Liver (tissue), 9 donors: ENCODE data around the gene ASPHD1. TPM values are rescaled to one million over a fixed set of nuclear protein-coding genes. Genes with fewer than 3 reads are reported as not detected.

Experiments used
- DNase-seq: peaks from one replicate; pipeline ENCODE4 v3.0.0-alpha.2; 2017; ENCODE audit warnings: low spot score
- H3K27ac ChIP-seq, 2 donors: one replicate each; pipeline ENCODE4 v1.7.0; 2013; ENCODE audit warnings: inconsistent platforms in 2 of 2, low read length in 2 of 2, control low read depth in 1 of 2, low read depth in 1 of 2, mild to moderate bottlenecking in 1 of 2
- H3K27me3 ChIP-seq, 4 donors: one replicate each; pipeline versions ENCODE4 v1.6.1 to v1.7.0; 2013; ENCODE audit warnings: low read length in 3 of 4, inconsistent platforms in 1 of 4, mild to moderate bottlenecking in 1 of 4, moderate library complexity in 1 of 4; ENCODE audit not compliant: control insufficient read depth in 4 of 4, insufficient read depth in 4 of 4
- H3K36me3 ChIP-seq, 4 donors: one replicate each; pipeline versions ENCODE4 v1.6.1 to v1.7.0; 2013; ENCODE audit warnings: low read length in 3 of 4, mild to moderate bottlenecking in 3 of 4, low read depth in 1 of 4, moderate library complexity in 1 of 4; ENCODE audit not compliant: control insufficient read depth in 4 of 4, insufficient read depth in 3 of 4
- H3K4me1 ChIP-seq, 4 donors: one replicate each; pipeline versions ENCODE4 v1.6.1 to v1.7.0; 2013; ENCODE audit warnings: low read length in 3 of 4, mild to moderate bottlenecking in 3 of 4, moderate library complexity in 1 of 4; ENCODE audit not compliant: control insufficient read depth in 4 of 4, insufficient read depth in 4 of 4
- H3K4me3 ChIP-seq, 3 donors: one replicate each; pipeline versions ENCODE4 v1.6.1 to v1.7.0; 2013; ENCODE audit warnings: low read length in 3 of 3, control low read depth in 1 of 3, low read depth in 1 of 3, mild to moderate bottlenecking in 1 of 3
- H3K9ac ChIP-seq, 2 donors: one replicate each; pipeline ENCODE4 v1.7.0; 2013; ENCODE audit warnings: low read length in 2 of 2, mild to moderate bottlenecking in 2 of 2, moderate library complexity in 2 of 2, control low read depth in 1 of 2, low read depth in 1 of 2
- H3K9me3 ChIP-seq, 4 donors: one replicate each; pipeline versions ENCODE4 v1.6.1 to v1.7.0; 2013; ENCODE audit warnings: low read length in 3 of 4; ENCODE audit not compliant: control insufficient read depth in 4 of 4
- EGR1 ChIP-seq, 2 donors: IDR thresholded peaks; 2 replicates each; pipeline ENCODE4 v1.6.1; 2016 to 2018; ENCODE audit warnings: antibody characterized with exemption in 2 of 2, low read depth in 2 of 2
- FOXA1 ChIP-seq: IDR thresholded peaks from 2 replicates; pipeline ENCODE4 v1.6.1; 2016; ENCODE audit warnings: antibody characterized with exemption
- FOXA2 ChIP-seq: IDR thresholded peaks from 2 replicates; pipeline ENCODE4 v1.6.1; 2016; ENCODE audit warnings: antibody characterized with exemption
- GABPA ChIP-seq, 2 donors: IDR thresholded peaks in 1 of 2; conservative IDR thresholded peaks in 1 of 2; 2 replicates each; pipeline ENCODE4 v1.6.1; 2016; ENCODE audit warnings: antibody characterized with exemption in 2 of 2, mild to moderate bottlenecking in 1 of 2, moderate library complexity in 1 of 2
- HNF4G ChIP-seq: IDR thresholded peaks from 2 replicates; pipeline ENCODE4 v1.6.1; 2016; ENCODE audit warnings: antibody characterized with exemption
- JUND ChIP-seq, 2 donors: IDR thresholded peaks; 2 replicates each; pipeline ENCODE4 v1.6.1; 2016; ENCODE audit warnings: antibody characterized with exemption in 2 of 2
- NR2F2 ChIP-seq: IDR thresholded peaks from 2 replicates; pipeline ENCODE4 v1.6.1; 2016; ENCODE audit warnings: antibody characterized with exemption
- RXRA ChIP-seq, 2 donors: IDR thresholded peaks; 2 replicates each; pipeline ENCODE4 v1.6.1; 2017 to 2018; ENCODE audit warnings: antibody characterized with exemption in 2 of 2, mild to moderate bottlenecking in 1 of 2
- TAF1 ChIP-seq: conservative IDR thresholded peaks from 2 replicates; pipeline ENCODE4 v1.6.1; 2016; ENCODE audit warnings: antibody characterized with exemption, mild to moderate bottlenecking
- YY1 ChIP-seq: IDR thresholded peaks from 2 replicates; pipeline ENCODE4 v1.6.1; 2016; ENCODE audit warnings: antibody characterized with exemption, mild to moderate bottlenecking
- WGBS: extraction: QIAGEN DNeasy Blood & Tissue Kit; methylation state at CpG from one replicate; pipeline ENCODE4 v1.1.7; 2013; 5-methylcytosine and 5-hydroxymethylcytosine counted together
- polyA plus RNA-seq, 2 donors: library from polyadenylated mRNA; stranded (reverse) in 1 of 2; unstranded in 1 of 2; fragments of 200-250 nt in 1 of 2; fragments of >200 nt in 1 of 2; fragmentation: Nextera tagmentation in 1 of 2; extraction: Ambion mirVana in 1 of 2; gene quantifications; one replicate each; pipeline versions ENCODE4 v1.2.1 to v1.2.3, GENCODE V29; 2013 to 2015
- total RNA-seq, 2 donors: library from RNA; depleted of rRNA; stranded (reverse); fragments of >200 nt; gene quantifications; one replicate each; pipeline ENCODE4 v1.2.3, GENCODE V29; 2014
- TF ChIP-seq, protein P1 (sequence below): fragments of 150-350 bp; IDR thresholded peaks from 2 replicates; pipeline ENCODE4 v1.5.1; 2017; ENCODE audit warnings: improper control_type of control experiment, low read depth, low read length; ENCODE audit not compliant: missing input control
- TF ChIP-seq, protein P2 (sequence below): IDR thresholded peaks from 2 replicates; pipeline ENCODE4 v1.6.1; 2016; ENCODE audit warnings: antibody characterized with exemption
- TF ChIP-seq, protein P3 (sequence below): IDR thresholded peaks from 2 replicates; pipeline ENCODE4 v1.6.1; 2016; ENCODE audit warnings: antibody characterized with exemption, mild to moderate bottlenecking
- TF ChIP-seq, protein P4 (sequence below): IDR thresholded peaks from 2 replicates; pipeline ENCODE4 v1.6.1; 2016; ENCODE audit warnings: antibody characterized with exemption
- TF ChIP-seq, protein P5 (sequence below): IDR thresholded peaks from 2 replicates; pipeline ENCODE4 v1.6.1; 2016; ENCODE audit warnings: antibody characterized with exemption
- donor health status: healthy.
- donor health status: healthy.
- donor health status: healthy.
- donor health status: healthy.
- donor health status: healthy.

Gene ASPHD1
- total and polyA plus RNA-seq, 4 donors = 0.25 to 0.28 TPM; not detected in 2

GRCh38 chr16:29897333-29897732 lies 3.0 kb upstream of the ASPHD1 start:
- Histone ChIP-seq H3K4me3 (no peak overlapping the region), H3K9me3 (no peaks in the 10 kb centered on the region), H3K4me1 (peaks cover 2 to 12% (median 6%) of the 10 kb centered on the region in 4 donors), H3K36me3 (no peaks in the 10 kb centered on the region), H3K27me3 (peaks cover 0 to 6% (median 1%) of the 10 kb centered on the region in 4 donors), H3K27ac (no peak overlapping the region), H3K9ac (no peak overlapping the region)
- DNase-seq = no peak
- WGBS = 63% methylated on average over 4 of the region's 4 CpGs
- TF ChIP-seq EGR1 (IDR thresholded peaks at IDR 0.05; ENCODE audit: low read depth in 2 of 2) = no peak
- no peak for TF ChIP-seq FOXA1
- no peak for TF ChIP-seq HNF4G
- TF ChIP-seq, protein P1, sequence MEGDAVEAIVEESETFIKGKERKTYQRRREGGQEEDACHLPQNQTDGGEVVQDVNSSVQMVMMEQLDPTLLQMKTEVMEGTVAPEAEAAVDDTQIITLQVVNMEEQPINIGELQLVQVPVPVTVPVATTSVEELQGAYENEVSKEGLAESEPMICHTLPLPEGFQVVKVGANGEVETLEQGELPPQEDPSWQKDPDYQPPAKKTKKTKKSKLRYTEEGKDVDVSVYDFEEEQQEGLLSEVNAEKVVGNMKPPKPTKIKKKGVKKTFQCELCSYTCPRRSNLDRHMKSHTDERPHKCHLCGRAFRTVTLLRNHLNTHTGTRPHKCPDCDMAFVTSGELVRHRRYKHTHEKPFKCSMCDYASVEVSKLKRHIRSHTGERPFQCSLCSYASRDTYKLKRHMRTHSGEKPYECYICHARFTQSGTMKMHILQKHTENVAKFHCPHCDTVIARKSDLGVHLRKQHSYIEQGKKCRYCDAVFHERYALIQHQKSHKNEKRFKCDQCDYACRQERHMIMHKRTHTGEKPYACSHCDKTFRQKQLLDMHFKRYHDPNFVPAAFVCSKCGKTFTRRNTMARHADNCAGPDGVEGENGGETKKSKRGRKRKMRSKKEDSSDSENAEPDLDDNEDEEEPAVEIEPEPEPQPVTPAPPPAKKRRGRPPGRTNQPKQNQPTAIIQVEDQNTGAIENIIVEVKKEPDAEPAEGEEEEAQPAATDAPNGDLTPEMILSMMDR = no peak
- TF ChIP-seq FOXA2 = no peak
- no peak for TF ChIP-seq YY1
- TF ChIP-seq, protein P2, sequence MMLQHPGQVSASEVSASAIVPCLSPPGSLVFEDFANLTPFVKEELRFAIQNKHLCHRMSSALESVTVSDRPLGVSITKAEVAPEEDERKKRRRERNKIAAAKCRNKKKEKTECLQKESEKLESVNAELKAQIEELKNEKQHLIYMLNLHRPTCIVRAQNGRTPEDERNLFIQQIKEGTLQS = no peak
- TF ChIP-seq, protein P3, sequence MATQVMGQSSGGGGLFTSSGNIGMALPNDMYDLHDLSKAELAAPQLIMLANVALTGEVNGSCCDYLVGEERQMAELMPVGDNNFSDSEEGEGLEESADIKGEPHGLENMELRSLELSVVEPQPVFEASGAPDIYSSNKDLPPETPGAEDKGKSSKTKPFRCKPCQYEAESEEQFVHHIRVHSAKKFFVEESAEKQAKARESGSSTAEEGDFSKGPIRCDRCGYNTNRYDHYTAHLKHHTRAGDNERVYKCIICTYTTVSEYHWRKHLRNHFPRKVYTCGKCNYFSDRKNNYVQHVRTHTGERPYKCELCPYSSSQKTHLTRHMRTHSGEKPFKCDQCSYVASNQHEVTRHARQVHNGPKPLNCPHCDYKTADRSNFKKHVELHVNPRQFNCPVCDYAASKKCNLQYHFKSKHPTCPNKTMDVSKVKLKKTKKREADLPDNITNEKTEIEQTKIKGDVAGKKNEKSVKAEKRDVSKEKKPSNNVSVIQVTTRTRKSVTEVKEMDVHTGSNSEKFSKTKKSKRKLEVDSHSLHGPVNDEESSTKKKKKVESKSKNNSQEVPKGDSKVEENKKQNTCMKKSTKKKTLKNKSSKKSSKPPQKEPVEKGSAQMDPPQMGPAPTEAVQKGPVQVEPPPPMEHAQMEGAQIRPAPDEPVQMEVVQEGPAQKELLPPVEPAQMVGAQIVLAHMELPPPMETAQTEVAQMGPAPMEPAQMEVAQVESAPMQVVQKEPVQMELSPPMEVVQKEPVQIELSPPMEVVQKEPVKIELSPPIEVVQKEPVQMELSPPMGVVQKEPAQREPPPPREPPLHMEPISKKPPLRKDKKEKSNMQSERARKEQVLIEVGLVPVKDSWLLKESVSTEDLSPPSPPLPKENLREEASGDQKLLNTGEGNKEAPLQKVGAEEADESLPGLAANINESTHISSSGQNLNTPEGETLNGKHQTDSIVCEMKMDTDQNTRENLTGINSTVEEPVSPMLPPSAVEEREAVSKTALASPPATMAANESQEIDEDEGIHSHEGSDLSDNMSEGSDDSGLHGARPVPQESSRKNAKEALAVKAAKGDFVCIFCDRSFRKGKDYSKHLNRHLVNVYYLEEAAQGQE = no peak
- TF ChIP-seq, protein P4, sequence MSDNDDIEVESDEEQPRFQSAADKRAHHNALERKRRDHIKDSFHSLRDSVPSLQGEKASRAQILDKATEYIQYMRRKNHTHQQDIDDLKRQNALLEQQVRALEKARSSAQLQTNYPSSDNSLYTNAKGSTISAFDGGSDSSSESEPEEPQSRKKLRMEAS = no peak
- no peak for TF ChIP-seq TAF1
- no peak for TF ChIP-seq GABPA (IDR thresholded peaks at IDR 0.05 in 1 of 2, conservative IDR thresholded peaks at IDR 0.05 in 1 of 2)
- TF ChIP-seq, protein P5, sequence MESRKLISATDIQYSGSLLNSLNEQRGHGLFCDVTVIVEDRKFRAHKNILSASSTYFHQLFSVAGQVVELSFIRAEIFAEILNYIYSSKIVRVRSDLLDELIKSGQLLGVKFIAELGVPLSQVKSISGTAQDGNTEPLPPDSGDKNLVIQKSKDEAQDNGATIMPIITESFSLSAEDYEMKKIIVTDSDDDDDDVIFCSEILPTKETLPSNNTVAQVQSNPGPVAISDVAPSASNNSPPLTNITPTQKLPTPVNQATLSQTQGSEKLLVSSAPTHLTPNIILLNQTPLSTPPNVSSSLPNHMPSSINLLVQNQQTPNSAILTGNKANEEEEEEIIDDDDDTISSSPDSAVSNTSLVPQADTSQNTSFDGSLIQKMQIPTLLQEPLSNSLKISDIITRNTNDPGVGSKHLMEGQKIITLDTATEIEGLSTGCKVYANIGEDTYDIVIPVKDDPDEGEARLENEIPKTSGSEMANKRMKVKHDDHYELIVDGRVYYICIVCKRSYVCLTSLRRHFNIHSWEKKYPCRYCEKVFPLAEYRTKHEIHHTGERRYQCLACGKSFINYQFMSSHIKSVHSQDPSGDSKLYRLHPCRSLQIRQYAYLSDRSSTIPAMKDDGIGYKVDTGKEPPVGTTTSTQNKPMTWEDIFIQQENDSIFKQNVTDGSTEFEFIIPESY = no peak
- TF ChIP-seq NR2F2 = no peak
- no peak for TF ChIP-seq JUND (IDR thresholded peaks at IDR 0.05)
- TF ChIP-seq RXRA (IDR thresholded peaks at IDR 0.05) = no peak
